IPS-15b (cell line): ENCODE results near the gene NAB1.

ENCODE experiments used
- H3K27me3 ChIP-seq: one replicate; pipeline ENCODE4 v1.6.1; 2013; ENCODE audit warnings: low read length; ENCODE audit not compliant: control insufficient read depth, insufficient read depth
- H3K36me3 ChIP-seq: one replicate; pipeline ENCODE4 v1.6.1; 2013; ENCODE audit warnings: low read length; ENCODE audit not compliant: control insufficient read depth, insufficient read depth
- H3K4me1 ChIP-seq: one replicate; pipeline ENCODE4 v1.6.1; 2013; ENCODE audit warnings: mild to moderate bottlenecking, low read length; ENCODE audit not compliant: control insufficient read depth, insufficient read depth
- H3K4me3 ChIP-seq: one replicate; pipeline ENCODE4 v1.5.1; 2013; ENCODE audit warnings: low read depth, low read length
- H3K9ac ChIP-seq: one replicate; pipeline ENCODE4 v1.6.1; 2013; ENCODE audit warnings: low read depth, mild to moderate bottlenecking, low read length
- H3K9me3 ChIP-seq: one replicate; pipeline ENCODE4 v1.6.1; 2013; ENCODE audit warnings: mild to moderate bottlenecking, low read length; ENCODE audit not compliant: control insufficient read depth, insufficient read depth

Gene NAB1

GRCh38 chr2:190679813-190680591, 31.1 kb downstream of the NAB1 start:
- Histone ChIP-seq H3K9ac (no peak overlapping the region), H3K4me3 (peak overlapping the region; percentile 22), H3K27me3 (no peaks in the 10 kb centered on the region), H3K4me1 (peaks cover 19% of the 10 kb centered on the region), H3K9me3 (no peaks in the 10 kb centered on the region), H3K36me3 (no peaks in the 10 kb centered on the region)

- Histone ChIP-seq H3K36me3 (no peaks in the 10 kb centered on the region), H3K4me1 (peaks cover 14% of the 10 kb centered on the region), H3K4me3 (no peak overlapping the region), H3K9me3 (no peaks in the 10 kb centered on the region), H3K9ac (no peak overlapping the region), H3K27me3 (no peaks in the 10 kb centered on the region)
Observed at GRCh38 chr2:190682168-190682567, 33.3 kb downstream of the NAB1 start.

- Histone ChIP-seq H3K9ac (no peak overlapping the region), H3K9me3 (no peaks in the 10 kb centered on the region), H3K27me3 (no peaks in the 10 kb centered on the region), H3K4me1 (peaks cover 9% of the 10 kb centered on the region), H3K4me3 (no peak overlapping the region), H3K36me3 (no peaks in the 10 kb centered on the region)
Observed at GRCh38 chr2:190683802-190684201, 34.9 kb downstream of the NAB1 start.

- Histone ChIP-seq H3K27me3 (no peaks in the 10 kb centered on the region), H3K4me1 (peaks cover 2% of the 10 kb centered on the region), H3K9ac (no peak overlapping the region), H3K9me3 (no peaks in the 10 kb centered on the region), H3K36me3 (no peaks in the 10 kb centered on the region), H3K4me3 (no peak overlapping the region)
Observed at GRCh38 chr2:190684931-190685330, 36.0 kb downstream of the NAB1 start.

GRCh38 chr2:190685333-190685732, 36.5 kb downstream of the NAB1 start:
- Histone ChIP-seq H3K4me3 (no peak overlapping the region), H3K36me3 (no peaks in the 10 kb centered on the region), H3K4me1 (no peaks in the 10 kb centered on the region), H3K27me3 (no peaks in the 10 kb centered on the region), H3K9ac (no peak overlapping the region), H3K9me3 (no peaks in the 10 kb centered on the region)

GRCh38 chr2:190693533-190694232, 44.8 kb downstream of the NAB1 start:
- no peaks in the 10 kb centered on the region for H3K9me3 ChIP-seq
- no peaks in the 10 kb centered on the region for H3K27me3 ChIP-seq
- H3K36me3 ChIP-seq: no peaks in the 10 kb centered on the region
- no peak overlapping the region for H3K9ac ChIP-seq
- H3K4me1 ChIP-seq: peaks cover 5% of the 10 kb centered on the region
- no peak overlapping the region for H3K4me3 ChIP-seq

GRCh38 chr2:190694479-190694878, 45.6 kb downstream of the NAB1 start:
- H3K9me3 ChIP-seq: no peaks in the 10 kb centered on the region
- H3K4me3 ChIP-seq: no peak overlapping the region
- H3K9ac ChIP-seq: no peak overlapping the region
- H3K4me1 ChIP-seq: peaks cover 7% of the 10 kb centered on the region
- no peaks in the 10 kb centered on the region for H3K36me3 ChIP-seq
- H3K27me3 ChIP-seq: no peaks in the 10 kb centered on the region

- no peaks in the 10 kb centered on the region for H3K9me3 ChIP-seq
Observed at GRCh38 chr2:190695739-190696138, 46.9 kb downstream of the NAB1 start.

GRCh38 chr2:190696792-190697398, 48.0 kb downstream of the NAB1 start:
- Histone ChIP-seq H3K27me3 (no peaks in the 10 kb centered on the region), H3K9me3 (no peaks in the 10 kb centered on the region), H3K9ac (no peak overlapping the region), H3K4me1 (peaks cover 7% of the 10 kb centered on the region), H3K36me3 (no peaks in the 10 kb centered on the region), H3K4me3 (no peak overlapping the region)

More at GRCh38 chr2:190695739-190696138, 46.9 kb downstream of the NAB1 start:
- Histone ChIP-seq H3K4me3 (no peak overlapping the region), H3K27me3 (no peaks in the 10 kb centered on the region), H3K9ac (no peak overlapping the region), H3K36me3 (no peaks in the 10 kb centered on the region), H3K4me1 (peaks cover 7% of the 10 kb centered on the region)

- H3K4me3 ChIP-seq: no peak overlapping the region
- H3K9me3 ChIP-seq: no peaks in the 10 kb centered on the region
- H3K9ac ChIP-seq: no peak overlapping the region
- no peaks in the 10 kb centered on the region for H3K27me3 ChIP-seq
- H3K4me1 ChIP-seq: peaks cover 7% of the 10 kb centered on the region
- H3K36me3 ChIP-seq: no peaks in the 10 kb centered on the region
Observed at GRCh38 chr2:190697421-190697820, 48.5 kb downstream of the NAB1 start.

GRCh38 chr2:190698895-190699294, 50.0 kb downstream of the NAB1 start:
- Histone ChIP-seq H3K9ac (no peak overlapping the region), H3K4me1 (peaks cover 7% of the 10 kb centered on the region), H3K9me3 (no peaks in the 10 kb centered on the region), H3K4me3 (no peak overlapping the region), H3K27me3 (no peaks in the 10 kb centered on the region), H3K36me3 (no peaks in the 10 kb centered on the region)

- Histone ChIP-seq H3K36me3 (no peaks in the 10 kb centered on the region), H3K27me3 (no peaks in the 10 kb centered on the region), H3K9ac (no peak overlapping the region), H3K4me1 (peaks cover 7% of the 10 kb centered on the region), H3K4me3 (no peak overlapping the region), H3K9me3 (no peaks in the 10 kb centered on the region)
Observed at GRCh38 chr2:190701586-190701985, 52.7 kb downstream of the NAB1 start.
